Neural cell (in vitro differentiated cells): ENCODE data around the gene APOBEC3F. TPM values are rescaled to one million over a fixed set of nuclear protein-coding genes. Genes with fewer than 3 reads are reported as not detected.
"Not testable (repeated sequence)": the region's sequence is repeated elsewhere in the genome, so short reads cannot be mapped to it uniquely, and the experiment has no call there.

ENCODE experiments used
- H2AFZ ChIP-seq: fragments of 200-600, 300-800 bp; sonication (generic), shearing (Covaris generic); 2 replicates; pipeline ENCODE4 v1.6.0; 2014; ENCODE audit warnings: low read depth, mild to moderate bottlenecking, antibody characterized with exemption, low read length, moderate library complexity
- H3F3A ChIP-seq: fragments of 200-600 bp; shearing (Covaris generic); 2 replicates; pipeline ENCODE4 v1.6.1; 2016; ENCODE audit warnings: mild to moderate bottlenecking, moderate library complexity, mixed read lengths, antibody characterized with exemption, low read length; ENCODE audit not compliant: insufficient read depth, poor library complexity, severe bottlenecking
- H3K27ac ChIP-seq: fragments of 200-600, 300-800 bp; sonication (generic), shearing (Covaris generic); 2 replicates; pipeline ENCODE4 v1.5.1; 2014; ENCODE audit warnings: mild to moderate bottlenecking, low read length, moderate library complexity
- H3K27me3 ChIP-seq: fragments of 300-800, 200-600 bp; sonication (generic), shearing (Covaris generic); 2 replicates; pipeline ENCODE4 v1.6.0; 2014; ENCODE audit warnings: mild to moderate bottlenecking, low read depth, low read length, moderate library complexity; ENCODE audit not compliant: insufficient read depth
- H3K36me3 ChIP-seq: fragments of 300-800, 200-600 bp; sonication (generic), shearing (Covaris generic); 2 replicates; pipeline ENCODE4 v1.5.1; 2014; ENCODE audit warnings: mild to moderate bottlenecking, antibody characterized with exemption, low read length, moderate library complexity; ENCODE audit not compliant: insufficient read depth
- H3K4me2 ChIP-seq: fragments of 300-800, 200-600 bp; sonication (generic), shearing (Covaris generic); 2 replicates; pipeline ENCODE4 v1.6.0; 2014; ENCODE audit warnings: mild to moderate bottlenecking, low read length
- H3K4me3 ChIP-seq: fragments of 300-800, 200-600 bp; sonication (generic), shearing (Covaris generic); 2 replicates; pipeline ENCODE4 v1.5.1; 2014; ENCODE audit warnings: mild to moderate bottlenecking, low read length, moderate library complexity
- H3K79me2 ChIP-seq: fragments of 200-600 bp; shearing (Covaris generic); replicated peaks from 2 replicates; pipeline ENCODE4 v1.6.0; 2014; ENCODE audit warnings: mild to moderate bottlenecking, low read length, moderate library complexity; ENCODE audit not compliant: insufficient read depth
- H3K9ac ChIP-seq: fragments of 300-800, 200-600 bp; sonication (generic), shearing (Covaris generic); 2 replicates; pipeline ENCODE4 v1.6.1; 2016; ENCODE audit warnings: mild to moderate bottlenecking, low read length, mixed read lengths
- H3K9me2 ChIP-seq: fragments of 200-600 bp; shearing (Covaris generic); 2 replicates; pipeline ENCODE4 v1.6.1; 2016; ENCODE audit warnings: mild to moderate bottlenecking, low read length, mixed read lengths; ENCODE audit not compliant: insufficient read depth
- H3K9me3 ChIP-seq: fragments of 200-600, 300-800 bp; sonication (generic), shearing (Covaris generic); 2 replicates; pipeline ENCODE4 v1.6.1; 2016; ENCODE audit warnings: mild to moderate bottlenecking, mixed run types, low read length, moderate library complexity, mixed read lengths
- H4K20me1 ChIP-seq: fragments of 200-600 bp; shearing (Covaris generic); 2 replicates; pipeline ENCODE4 v1.6.1; 2016; ENCODE audit warnings: mild to moderate bottlenecking, mixed run types; ENCODE audit not compliant: insufficient read depth
- EP300 ChIP-seq: fragments of 450-650 bp; conservative IDR thresholded peaks from 2 replicates; pipeline ENCODE4 v1.6.1; 2014; ENCODE audit warnings: antibody characterized with exemption, mild to moderate bottlenecking, moderate library complexity; ENCODE audit not compliant: poor library complexity, severe bottlenecking
- EZH2 ChIP-seq: fragments of 200-600, 300-800 bp; shearing (Covaris generic), sonication (generic); IDR thresholded peaks from 2 replicates; pipeline ENCODE4 v1.6.1; 2014; ENCODE audit warnings: antibody characterized with exemption, low read length, borderline replicate concordance, mild to moderate bottlenecking; ENCODE audit not compliant: insufficient read depth, poor library complexity, severe bottlenecking
- MXI1 ChIP-seq: fragments of 450-650 bp; conservative IDR thresholded peaks from 2 replicates; pipeline ENCODE4 v1.6.1; 2014; ENCODE audit warnings: antibody characterized with exemption, mild to moderate bottlenecking; ENCODE audit not compliant: poor library complexity, severe bottlenecking
- POLR2AphosphoS5 ChIP-seq: IDR thresholded peaks from 2 replicates; pipeline ENCODE4 v1.6.1; 2012
- RAD21 ChIP-seq: fragments of 450-650 bp; conservative IDR thresholded peaks from 2 replicates; pipeline ENCODE4 v1.6.1; 2014; ENCODE audit warnings: antibody characterized with exemption, mild to moderate bottlenecking, moderate library complexity
- SMC3 ChIP-seq: fragments of 450-650 bp; conservative IDR thresholded peaks from 2 replicates; pipeline ENCODE4 v1.6.1; 2014; ENCODE audit warnings: antibody characterized with exemption, mild to moderate bottlenecking, moderate library complexity; ENCODE audit not compliant: poor library complexity
- TAF1 ChIP-seq: IDR thresholded peaks from 2 replicates; pipeline ENCODE4 v1.6.1; 2012; ENCODE audit warnings: low read depth
- polyA plus RNA-seq: library from polyadenylated mRNA; depleted of rRNA; stranded (reverse); fragments of >200 nt; gene quantifications from 2 replicates; pipeline ENCODE4 v1.2.3, GENCODE V29; 2014
- TF ChIP-seq, protein P1 (sequence below): fragments of 450-650 bp; IDR thresholded peaks from 2 replicates; pipeline ENCODE4 v1.5.1; 2014; ENCODE audit warnings: antibody characterized with exemption, mild to moderate bottlenecking, moderate library complexity; ENCODE audit not compliant: poor library complexity, severe bottlenecking
- TF ChIP-seq, protein P2 (sequence below): IDR thresholded peaks from 2 replicates; pipeline ENCODE4 v1.6.1; 2012; ENCODE audit warnings: borderline replicate concordance

The APOBEC3F gene
- polyA plus RNA-seq, 1 donor from 2014 or later = not detected

GRCh38 chr22:39068033-39068785 lies 27.5 kb downstream of the APOBEC3F start:
- Histone ChIP-seq H2AFZ (no peak overlapping the region), H3K9ac (no peak overlapping the region), H3K27me3 (no peaks in the 10 kb centered on the region), H4K20me1 (no peaks in the 10 kb centered on the region), H3K79me2 (no peaks in the 10 kb centered on the region), H3K4me3 (no peak overlapping the region), H3K4me2 (no peak overlapping the region), H3K36me3 (no peaks in the 10 kb centered on the region), H3F3A (no peaks in the 10 kb centered on the region), H3K9me2 (no peaks in the 10 kb centered on the region), H3K27ac (no peak overlapping the region), H3K9me3 (no peaks in the 10 kb centered on the region)
- TF ChIP-seq SMC3 (no peak), TAF1 (no peak), EZH2 (no peak), EP300 (no peak), POLR2AphosphoS5 (no peak), MXI1 (no peak), RAD21 (no peak)
- TF ChIP-seq, protein P1, sequence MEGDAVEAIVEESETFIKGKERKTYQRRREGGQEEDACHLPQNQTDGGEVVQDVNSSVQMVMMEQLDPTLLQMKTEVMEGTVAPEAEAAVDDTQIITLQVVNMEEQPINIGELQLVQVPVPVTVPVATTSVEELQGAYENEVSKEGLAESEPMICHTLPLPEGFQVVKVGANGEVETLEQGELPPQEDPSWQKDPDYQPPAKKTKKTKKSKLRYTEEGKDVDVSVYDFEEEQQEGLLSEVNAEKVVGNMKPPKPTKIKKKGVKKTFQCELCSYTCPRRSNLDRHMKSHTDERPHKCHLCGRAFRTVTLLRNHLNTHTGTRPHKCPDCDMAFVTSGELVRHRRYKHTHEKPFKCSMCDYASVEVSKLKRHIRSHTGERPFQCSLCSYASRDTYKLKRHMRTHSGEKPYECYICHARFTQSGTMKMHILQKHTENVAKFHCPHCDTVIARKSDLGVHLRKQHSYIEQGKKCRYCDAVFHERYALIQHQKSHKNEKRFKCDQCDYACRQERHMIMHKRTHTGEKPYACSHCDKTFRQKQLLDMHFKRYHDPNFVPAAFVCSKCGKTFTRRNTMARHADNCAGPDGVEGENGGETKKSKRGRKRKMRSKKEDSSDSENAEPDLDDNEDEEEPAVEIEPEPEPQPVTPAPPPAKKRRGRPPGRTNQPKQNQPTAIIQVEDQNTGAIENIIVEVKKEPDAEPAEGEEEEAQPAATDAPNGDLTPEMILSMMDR = no peak
- TF ChIP-seq, protein P2, sequence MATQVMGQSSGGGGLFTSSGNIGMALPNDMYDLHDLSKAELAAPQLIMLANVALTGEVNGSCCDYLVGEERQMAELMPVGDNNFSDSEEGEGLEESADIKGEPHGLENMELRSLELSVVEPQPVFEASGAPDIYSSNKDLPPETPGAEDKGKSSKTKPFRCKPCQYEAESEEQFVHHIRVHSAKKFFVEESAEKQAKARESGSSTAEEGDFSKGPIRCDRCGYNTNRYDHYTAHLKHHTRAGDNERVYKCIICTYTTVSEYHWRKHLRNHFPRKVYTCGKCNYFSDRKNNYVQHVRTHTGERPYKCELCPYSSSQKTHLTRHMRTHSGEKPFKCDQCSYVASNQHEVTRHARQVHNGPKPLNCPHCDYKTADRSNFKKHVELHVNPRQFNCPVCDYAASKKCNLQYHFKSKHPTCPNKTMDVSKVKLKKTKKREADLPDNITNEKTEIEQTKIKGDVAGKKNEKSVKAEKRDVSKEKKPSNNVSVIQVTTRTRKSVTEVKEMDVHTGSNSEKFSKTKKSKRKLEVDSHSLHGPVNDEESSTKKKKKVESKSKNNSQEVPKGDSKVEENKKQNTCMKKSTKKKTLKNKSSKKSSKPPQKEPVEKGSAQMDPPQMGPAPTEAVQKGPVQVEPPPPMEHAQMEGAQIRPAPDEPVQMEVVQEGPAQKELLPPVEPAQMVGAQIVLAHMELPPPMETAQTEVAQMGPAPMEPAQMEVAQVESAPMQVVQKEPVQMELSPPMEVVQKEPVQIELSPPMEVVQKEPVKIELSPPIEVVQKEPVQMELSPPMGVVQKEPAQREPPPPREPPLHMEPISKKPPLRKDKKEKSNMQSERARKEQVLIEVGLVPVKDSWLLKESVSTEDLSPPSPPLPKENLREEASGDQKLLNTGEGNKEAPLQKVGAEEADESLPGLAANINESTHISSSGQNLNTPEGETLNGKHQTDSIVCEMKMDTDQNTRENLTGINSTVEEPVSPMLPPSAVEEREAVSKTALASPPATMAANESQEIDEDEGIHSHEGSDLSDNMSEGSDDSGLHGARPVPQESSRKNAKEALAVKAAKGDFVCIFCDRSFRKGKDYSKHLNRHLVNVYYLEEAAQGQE = no peak

GRCh38 chr22:39070186-39070585 lies 29.5 kb downstream of the APOBEC3F start:
- Histone ChIP-seq H3K27ac (no peak overlapping the region), H3K4me2 (no peak overlapping the region), H3K27me3 (no peaks in the 10 kb centered on the region), H3K9me3 (no peaks in the 10 kb centered on the region), H3K79me2 (no peaks in the 10 kb centered on the region), H3K9ac (no peak overlapping the region), H3K9me2 (no peaks in the 10 kb centered on the region), H3F3A (no peaks in the 10 kb centered on the region), H3K4me3 (no peak overlapping the region), H3K36me3 (no peaks in the 10 kb centered on the region), H2AFZ (no peak overlapping the region), H4K20me1 (no peaks in the 10 kb centered on the region)
- TF ChIP-seq RAD21 (no peak), MXI1 (no peak), EP300 (no peak)
- TF ChIP-seq, protein P1 = no peak

- H3K9me3 ChIP-seq, H3K36me3 ChIP-seq, H3K9ac ChIP-seq, H2AFZ ChIP-seq, H3K79me2 ChIP-seq, H3K27ac ChIP-seq, H3K4me2 ChIP-seq, H3K4me3 ChIP-seq, H3K9me2 ChIP-seq, H3F3A ChIP-seq, H3K27me3 ChIP-seq, H4K20me1 ChIP-seq: not testable (repeated sequence)
Measured at GRCh38 chr22:39072581-39072981, 31.9 kb downstream of the APOBEC3F start.
